ENCODE results near the gene CERKL. TPM values are rescaled to one million over a fixed set of nuclear protein-coding genes. Genes with fewer than 3 reads are reported as not detected.

Gene CERKL
- total RNA-seq, 1 experiment from 2014 or later, result 0.23 TPM

DNA sequence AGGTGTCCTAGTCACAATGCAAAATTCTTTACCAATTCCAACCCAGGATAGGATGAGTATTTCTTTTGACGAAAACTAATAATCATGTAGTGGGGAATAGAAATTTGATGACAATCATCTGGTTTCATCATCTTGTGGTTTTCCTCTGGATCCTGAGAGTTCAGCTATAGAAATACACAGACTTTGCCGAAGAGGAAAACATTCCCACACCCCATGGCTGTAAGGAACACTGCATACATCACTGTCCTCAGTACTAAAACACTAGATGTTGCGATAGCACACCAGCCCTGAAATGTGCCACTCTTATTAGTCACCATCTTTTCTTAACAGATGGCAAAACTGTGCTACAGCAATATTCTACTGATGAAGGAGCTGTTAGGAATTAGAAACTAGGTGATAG, 29.4 kb downstream of the CERKL start:
- Mint-ChIP-seq H3K27ac (ENCODE audit: low read depth, unreplicated experiment) (no peak overlapping the region), H3K27me3 (ENCODE audit: insufficient read depth, unreplicated experiment) (no peaks in the 10 kb centered on the region), H3K9me3 (ENCODE audit: unreplicated experiment) (no peaks in the 10 kb centered on the region), H3K36me3 (ENCODE audit: insufficient read depth, unreplicated experiment) (no peaks in the 10 kb centered on the region), H3K4me3 (ENCODE audit: unreplicated experiment) (no peak overlapping the region), H3K4me1 (ENCODE audit: insufficient read depth, unreplicated experiment) (no peaks in the 10 kb centered on the region)
- no peak for TF ChIP-seq CTCF (IDR thresholded peaks at IDR 0.05; ENCODE audit: unreplicated experiment)
- DNase-seq (ENCODE audit: unreplicated experiment), result peak; percentile 83
- intact Hi-C loops (cut with micrococcal nuclease), result no loop called here
- ChIA-PET CTCF (interaction anchor here (0.6 to 1.1 kb wide), 3 partner anchors 45 to 88 kb away, joined by 3 to 4 read pairs (median 4); no protein-coding TSS in a partner anchor), POLR2A (no interaction called here)
- no TSS peak for BruUV-seq (replicated peaks)

GRCh38 chr2:181626671-181627070, 30.2 kb downstream of the CERKL start:
- TF ChIP-seq CTCF (IDR thresholded peaks at IDR 0.05; ENCODE audit: unreplicated experiment), result no peak
- BruUV-seq (replicated peaks), result no TSS peak
- no peaks in the 10 kb centered on the region for H3K4me1 Mint-ChIP-seq (ENCODE audit: insufficient read depth, unreplicated experiment)
- DNase-seq (ENCODE audit: unreplicated experiment), result peak; percentile 12
- intact Hi-C loops (cut with micrococcal nuclease), result no loop called here
- H3K4me3 Mint-ChIP-seq (ENCODE audit: unreplicated experiment), result no peak overlapping the region
- no peaks in the 10 kb centered on the region for H3K9me3 Mint-ChIP-seq (ENCODE audit: unreplicated experiment)
- ChIA-PET POLR2A (no interaction called here), CTCF (interaction anchor here (1.1 kb wide), 1 partner anchor 53 kb away, joined by 4 read pairs; no protein-coding TSS in a partner anchor)
- H3K27ac Mint-ChIP-seq (ENCODE audit: low read depth, unreplicated experiment), result no peak overlapping the region
- H3K36me3 Mint-ChIP-seq (ENCODE audit: insufficient read depth, unreplicated experiment), result no peaks in the 10 kb centered on the region
- H3K27me3 Mint-ChIP-seq (ENCODE audit: insufficient read depth, unreplicated experiment), result no peaks in the 10 kb centered on the region

- intact Hi-C loops (cut with micrococcal nuclease), result no loop called here
- ChIA-PET POLR2A (no interaction called here), CTCF (interaction anchor here (0.6 kb wide), 1 partner anchor 1494 kb away, joined by 3 read pairs; no protein-coding TSS in a partner anchor)
- Mint-ChIP-seq H3K36me3 (ENCODE audit: insufficient read depth, unreplicated experiment) (no peaks in the 10 kb centered on the region), H3K27ac (ENCODE audit: low read depth, unreplicated experiment) (no peak overlapping the region), H3K4me1 (ENCODE audit: insufficient read depth, unreplicated experiment) (no peaks in the 10 kb centered on the region), H3K27me3 (ENCODE audit: insufficient read depth, unreplicated experiment) (no peaks in the 10 kb centered on the region), H3K9me3 (ENCODE audit: unreplicated experiment) (no peaks in the 10 kb centered on the region), H3K4me3 (ENCODE audit: unreplicated experiment) (no peak overlapping the region)
- DNase-seq (ENCODE audit: unreplicated experiment), result no peak
- TF ChIP-seq CTCF (IDR thresholded peaks at IDR 0.05; ENCODE audit: unreplicated experiment), result no peak
- no TSS peak for BruUV-seq (replicated peaks)
These were observed 33.7 kb downstream of the CERKL start for GRCh38 chr2:181623159-181623558.

DNA sequence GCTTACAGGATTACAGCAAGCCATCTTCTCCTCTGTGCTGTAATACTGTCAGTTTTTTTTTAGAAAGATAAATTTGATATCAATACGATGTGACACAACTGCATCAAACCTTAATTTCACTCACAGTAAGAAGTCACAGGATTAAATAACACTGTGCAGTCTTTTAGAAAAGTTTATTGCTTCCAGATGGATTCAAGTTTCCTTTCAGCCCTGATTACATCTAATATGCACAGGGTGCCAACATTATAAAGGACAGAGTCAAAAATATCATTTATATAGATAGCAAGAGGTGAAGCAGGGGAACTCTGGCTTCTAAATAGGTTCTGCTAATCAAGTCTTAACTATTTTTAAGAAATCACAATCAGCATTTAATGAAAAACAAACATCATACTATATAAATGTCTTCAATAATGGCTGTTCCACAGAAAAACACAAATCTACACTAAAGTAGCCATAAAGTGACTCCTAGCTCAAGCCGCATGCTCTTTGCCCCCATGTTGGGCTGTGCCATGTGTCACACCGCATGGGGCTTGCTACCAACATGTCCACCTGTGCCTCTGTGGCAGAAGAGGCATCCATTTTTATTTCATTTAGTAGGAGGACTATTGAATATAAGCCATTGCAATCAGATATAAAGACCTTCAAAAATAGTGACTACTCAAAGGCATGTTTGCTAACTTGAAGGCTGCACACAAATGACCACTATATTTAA, 35.0 kb downstream of the CERKL start:
- no TSS peak for BruUV-seq (replicated peaks)
- Mint-ChIP-seq H3K9me3 (ENCODE audit: unreplicated experiment) (no peaks in the 10 kb centered on the region), H3K4me1 (ENCODE audit: insufficient read depth, unreplicated experiment) (no peaks in the 10 kb centered on the region), H3K4me3 (ENCODE audit: unreplicated experiment) (no peak overlapping the region), H3K27me3 (ENCODE audit: insufficient read depth, unreplicated experiment) (no peaks in the 10 kb centered on the region), H3K36me3 (ENCODE audit: insufficient read depth, unreplicated experiment) (no peaks in the 10 kb centered on the region), H3K27ac (ENCODE audit: low read depth, unreplicated experiment) (no peak overlapping the region)
- ChIA-PET POLR2A (no interaction called here), CTCF (no interaction called here)
- no peak for TF ChIP-seq CTCF (IDR thresholded peaks at IDR 0.05; ENCODE audit: unreplicated experiment)
- intact Hi-C loops (cut with micrococcal nuclease), result no loop called here
- DNase-seq (ENCODE audit: unreplicated experiment), result no peak
